COLO829 (cell line): ENCODE data around the gene RPL35.
A peak's percentile ranks its signal among the peaks of the same experiment; 100 is the strongest.
"Not testable (repeated sequence)": the region's sequence is repeated elsewhere in the genome, so short reads cannot be mapped to it uniquely, and the experiment has no call there.

Experiments used
- DNase-seq: peaks from one replicate; pipeline ENCODE4 v3.0.0; 2012; ENCODE audit warnings: low spot score

RPL35 gene

GRCh38 chr9:124852829-124853531 lies 8.8 kb downstream of the RPL35 start, which contains the start of gene WDR38:
Gene WDR38 (plus strand): TSS chr9:124853460. CDS start chr9:124853532, 72 bp downstream.
- peak; percentile 90 for DNase-seq

- DNase-seq = no peak
Measured at GRCh38 chr9:124852121-124852828, 9.5 kb downstream of the RPL35 start.

- peak; percentile 97 for DNase-seq
Measured at GRCh38 chr9:124849801-124850200, 12.0 kb downstream of the RPL35 start.

GRCh38 chr9:124846969-124847368 lies 14.8 kb downstream of the RPL35 start:
- no peak for DNase-seq

- not testable (repeated sequence) for DNase-seq
Measured at GRCh38 chr9:124846467-124846866, 15.3 kb downstream of the RPL35 start.

GRCh38 chr9:124844291-124844690 lies 17.5 kb downstream of the RPL35 start:
- no peak for DNase-seq

GRCh38 chr9:124843456-124844034 lies 18.2 kb downstream of the RPL35 start:
- DNase-seq = no peak

- no peak for DNase-seq
Measured at GRCh38 chr9:124841075-124841821, 20.5 kb downstream of the RPL35 start.

GRCh38 chr9:124840300-124840833 lies 21.4 kb downstream of the RPL35 start:
- DNase-seq = no peak

- no peak for DNase-seq
Measured at GRCh38 chr9:124839612-124840299, 22.0 kb downstream of the RPL35 start.

GRCh38 chr9:124838567-124839275 lies 23.0 kb downstream of the RPL35 start:
- not testable (repeated sequence) for DNase-seq

- not testable (repeated sequence) for DNase-seq
Measured at GRCh38 chr9:124838132-124838531, 23.6 kb downstream of the RPL35 start.

- peak; percentile 98 for DNase-seq
Measured at GRCh38 chr9:124835026-124835557, 26.7 kb downstream of the RPL35 start.

- no peak for DNase-seq
Measured at GRCh38 chr9:124834591-124834990, 27.2 kb downstream of the RPL35 start.

- DNase-seq = no peak
Measured at GRCh38 chr9:124831642-124832364, 30.0 kb downstream of the RPL35 start.

GRCh38 chr9:124830593-124830992 lies 31.2 kb downstream of the RPL35 start:
- no peak for DNase-seq

GRCh38 chr9:124829334-124829669 lies 32.5 kb downstream of the RPL35 start:
- no peak for DNase-seq

GRCh38 chr9:124828489-124829333 lies 33.0 kb downstream of the RPL35 start:
- no peak for DNase-seq
